ENCODE data around the gene ADAMTS2.
"Not testable (repeated sequence)": the region's sequence is repeated elsewhere in the genome, so short reads cannot be mapped to it uniquely, and the experiment has no call there.

ADAMTS2 gene

GRCh38 chr5:179326122-179326927 is 18.9 kb downstream of the ADAMTS2 start:
- no peak for DNase-seq (ENCODE audit: low read depth in 1 of 2, low spot score in 1 of 2)

GRCh38 chr5:179325296-179326031 is 19.8 kb downstream of the ADAMTS2 start:
- DNase-seq (ENCODE audit: low read depth in 1 of 2, low spot score in 1 of 2) = no peak

DNA sequence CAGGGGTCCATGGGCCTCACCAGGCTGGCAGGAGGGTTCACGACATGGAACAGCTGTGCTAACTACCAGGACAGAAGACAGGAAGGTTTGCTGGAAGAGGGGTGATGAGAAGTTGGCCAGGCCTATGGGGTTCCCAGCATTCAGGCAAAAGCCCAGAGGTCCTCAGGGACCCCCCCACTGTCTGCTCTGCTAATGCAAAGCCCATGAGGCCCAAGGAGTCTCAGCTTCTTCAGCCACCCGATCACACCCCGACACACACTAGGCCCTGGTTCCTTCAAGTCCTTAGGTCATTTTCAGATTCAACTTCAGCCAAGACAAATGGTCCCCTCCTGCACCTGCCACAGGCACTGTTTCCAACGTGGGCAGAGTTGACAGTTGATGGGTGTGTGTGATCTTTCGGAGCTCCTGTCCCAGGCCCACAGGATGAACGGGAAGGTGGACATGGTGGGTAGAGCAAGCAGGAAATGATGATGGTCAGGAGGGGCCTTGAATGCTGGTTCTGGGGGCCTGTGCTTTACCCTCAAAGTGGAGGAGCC is 20.4 kb downstream of the ADAMTS2 start:
- no peak for DNase-seq (ENCODE audit: low read depth in 1 of 2, low spot score in 1 of 2)

DNA sequence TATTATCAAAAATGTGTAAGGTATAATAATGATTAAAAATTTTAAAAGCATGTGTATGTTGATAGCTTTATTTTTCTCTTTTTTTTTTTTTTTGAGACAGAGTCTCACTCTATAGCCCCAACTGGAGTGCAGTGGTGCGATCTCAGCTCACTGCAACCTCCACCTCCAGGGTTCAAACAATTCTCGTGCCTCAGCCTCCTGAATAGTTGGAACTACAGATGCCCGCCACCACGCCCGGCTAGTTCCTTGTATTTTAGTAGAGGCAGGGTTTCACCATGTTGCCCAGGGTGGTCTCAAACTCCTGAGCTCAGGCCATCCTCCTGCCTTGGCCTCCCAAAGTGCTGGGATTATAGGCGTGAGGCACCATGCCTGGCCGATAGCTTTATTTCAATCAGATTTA is 20.9 kb downstream of the ADAMTS2 start:
- DNase-seq (ENCODE audit: low read depth in 1 of 2, low spot score in 1 of 2) = not testable (repeated sequence)

GRCh38 chr5:179323026-179323870 is 22.0 kb downstream of the ADAMTS2 start:
- no peak for DNase-seq (ENCODE audit: low read depth in 1 of 2, low spot score in 1 of 2)

DNA sequence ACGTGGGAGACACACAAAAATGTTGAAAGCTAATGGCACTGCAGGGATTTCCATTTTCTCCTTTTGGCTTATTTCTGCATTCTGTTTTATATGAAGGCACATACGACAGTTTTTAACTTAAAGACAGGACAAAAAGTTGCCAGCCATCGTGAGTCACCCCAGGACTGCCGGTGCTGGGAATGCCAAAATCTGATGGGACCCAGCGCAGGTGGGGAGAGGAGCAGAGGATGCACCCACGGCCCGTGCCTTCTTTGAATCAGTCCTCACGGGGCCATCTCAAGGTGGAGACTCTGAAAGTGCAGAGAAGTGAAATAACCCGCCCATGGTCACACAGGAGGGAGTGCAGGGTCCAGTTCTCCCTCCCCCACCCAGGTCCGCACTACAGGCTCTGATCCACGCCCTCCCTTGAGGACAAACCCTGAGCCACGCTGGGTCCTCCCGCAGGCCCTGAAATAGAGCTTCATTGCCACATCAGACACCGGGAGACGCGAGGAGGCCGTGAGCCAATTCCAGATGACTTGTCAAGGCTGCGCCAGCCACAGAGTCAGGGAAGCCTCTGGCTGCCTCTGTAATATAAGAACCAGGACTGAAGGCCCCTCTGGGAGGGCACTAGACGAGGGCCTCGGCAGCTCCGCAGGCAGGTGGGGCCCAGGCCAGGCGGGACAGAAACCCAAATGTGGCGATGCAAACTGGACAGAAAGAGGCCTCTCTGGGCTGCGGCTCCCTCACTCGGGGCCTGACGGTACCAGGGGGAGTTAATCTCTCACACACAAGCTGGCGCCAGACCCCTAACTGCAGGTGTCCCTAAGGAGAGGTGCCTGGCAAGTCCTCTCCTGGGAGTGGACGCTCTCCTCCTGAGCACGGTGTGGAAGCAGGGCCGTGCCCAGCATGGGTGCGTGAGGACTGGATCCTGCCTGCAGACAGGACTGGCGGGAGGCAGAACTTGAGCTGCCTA is 22.9 kb downstream of the ADAMTS2 start:
- no peak for DNase-seq (ENCODE audit: low read depth in 1 of 2, low spot score in 1 of 2)

- no peak for DNase-seq (ENCODE audit: low read depth in 1 of 2, low spot score in 1 of 2)
These were observed 23.9 kb downstream of the ADAMTS2 start for GRCh38 chr5:179321206-179321987.

DNA sequence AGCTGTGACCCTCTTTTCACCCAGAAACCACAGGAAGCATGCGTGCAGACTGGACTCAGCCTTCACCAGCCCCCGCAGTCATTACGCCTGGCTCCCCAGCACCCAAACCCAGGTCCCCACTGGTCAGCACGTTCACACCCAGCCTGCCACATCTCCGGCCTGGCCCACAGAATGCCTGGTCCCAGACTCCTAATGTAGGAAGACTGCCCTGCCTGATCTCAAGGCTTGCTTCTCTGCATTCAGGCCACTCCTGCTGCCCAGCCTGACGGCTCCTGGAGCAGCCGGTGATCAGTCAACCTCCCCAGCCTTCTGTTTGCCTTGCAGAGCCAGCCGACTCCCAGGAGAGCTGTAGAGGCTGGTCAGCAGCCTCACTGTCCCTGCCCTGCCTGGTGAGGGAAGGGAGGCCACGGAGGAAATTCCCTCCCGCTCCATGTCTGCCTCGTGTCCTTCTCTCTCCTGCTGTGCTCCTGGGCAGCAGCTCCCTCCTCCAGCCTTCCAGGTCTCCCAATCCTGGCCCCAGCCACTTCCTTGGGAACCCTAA is 25.4 kb downstream of the ADAMTS2 start:
- no peak for DNase-seq (ENCODE audit: low read depth in 1 of 2, low spot score in 1 of 2)

DNA sequence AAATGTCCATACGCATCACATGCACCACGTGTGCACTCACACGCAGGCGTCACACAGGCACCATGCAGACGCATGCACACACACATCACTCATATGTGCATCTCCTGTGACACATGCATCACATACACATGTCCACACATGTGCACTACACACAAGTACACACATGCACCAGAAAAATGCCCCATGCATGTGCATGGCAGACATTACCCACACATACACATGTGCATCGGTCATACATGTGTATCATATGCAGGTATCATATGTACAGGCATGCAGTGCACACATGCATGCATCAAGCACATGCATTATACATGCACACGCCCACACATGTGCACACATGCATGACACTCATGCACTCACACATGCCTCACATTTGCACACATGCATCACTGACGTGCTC is 26.1 kb downstream of the ADAMTS2 start:
- no peak for DNase-seq (ENCODE audit: low read depth in 1 of 2, low spot score in 1 of 2)

DNA sequence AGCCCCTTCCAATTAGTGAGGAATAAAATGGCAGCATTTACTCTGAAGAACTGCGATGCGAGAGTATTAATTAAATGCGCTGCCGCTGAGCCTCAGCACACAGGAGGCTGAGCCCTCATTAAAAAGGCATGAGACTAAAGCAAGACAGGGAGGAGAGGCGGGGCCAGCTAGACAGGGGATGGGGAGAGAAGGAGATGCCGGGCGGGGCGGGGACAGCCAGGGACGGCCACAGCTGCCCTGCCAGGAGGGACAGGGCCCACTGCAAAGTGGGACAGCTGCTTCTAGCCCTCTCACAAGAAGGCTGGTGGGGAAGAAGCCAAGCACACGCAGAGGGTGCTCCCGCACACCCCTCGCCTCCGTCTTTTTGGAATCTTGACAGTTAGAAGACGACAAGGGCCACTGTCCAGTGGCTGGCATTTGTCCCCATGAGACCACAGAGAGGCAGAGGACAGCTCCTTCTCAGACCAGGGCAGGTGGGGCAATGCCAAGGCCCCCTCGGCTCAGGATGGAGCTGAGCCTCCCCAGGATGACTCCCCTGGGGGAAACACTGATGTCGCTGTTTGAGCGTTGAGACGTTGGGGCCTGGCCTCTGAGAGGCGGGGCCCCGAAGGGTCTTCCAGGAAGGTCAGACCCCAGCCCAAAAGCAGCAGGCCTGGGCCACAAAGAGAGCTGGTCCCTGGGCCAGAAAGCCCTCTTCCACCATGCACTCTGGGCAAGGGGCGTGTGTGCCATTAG is 26.9 kb downstream of the ADAMTS2 start:
- no peak for DNase-seq (ENCODE audit: low read depth in 1 of 2, low spot score in 1 of 2)

- no peak for DNase-seq (ENCODE audit: low read depth in 1 of 2, low spot score in 1 of 2)
These were observed 27.6 kb downstream of the ADAMTS2 start for GRCh38 chr5:179317411-179318220.

DNA sequence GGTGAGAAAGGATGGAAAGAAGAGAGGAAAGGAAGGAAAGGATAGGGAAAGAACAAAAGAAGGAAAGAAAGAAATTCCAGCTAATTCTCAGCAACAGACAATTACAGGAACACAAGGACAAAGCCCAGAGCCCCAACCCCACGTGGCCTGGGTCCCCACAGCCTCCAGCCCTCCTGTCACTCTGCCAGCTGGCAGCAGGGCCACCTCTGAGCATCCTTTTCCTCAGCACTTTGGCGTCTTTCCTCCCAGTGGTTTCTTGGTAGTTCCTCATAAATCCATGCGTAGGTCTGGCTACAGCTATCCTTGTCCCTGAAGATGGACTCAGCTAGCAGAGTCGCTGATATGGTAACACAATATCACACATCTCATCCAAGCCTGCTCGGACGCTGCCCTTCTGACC is 28.3 kb downstream of the ADAMTS2 start:
- DNase-seq (ENCODE audit: low read depth in 1 of 2, low spot score in 1 of 2) = no peak

DNA sequence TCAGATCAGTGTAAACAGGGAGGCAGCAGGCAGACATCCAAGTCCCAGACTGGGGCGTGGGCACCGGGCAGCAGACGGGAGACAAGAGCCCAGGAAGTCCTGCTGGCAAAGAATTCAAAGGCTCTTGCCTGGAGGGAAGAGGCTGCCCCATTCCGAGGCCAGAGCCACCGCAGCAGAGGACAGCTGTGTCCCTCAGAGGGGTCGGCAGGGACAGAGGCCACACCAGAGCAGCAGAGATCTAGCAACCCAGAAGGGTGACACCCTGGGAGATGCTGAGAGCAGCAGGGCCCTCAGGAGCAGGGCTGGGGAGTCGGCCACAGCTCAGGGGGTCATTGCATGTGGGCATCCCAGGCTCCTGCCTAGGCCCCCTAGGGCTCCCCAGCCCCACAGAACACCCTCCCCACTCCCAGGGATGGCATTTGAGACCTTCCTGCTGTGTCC is 29.1 kb downstream of the ADAMTS2 start:
- DNase-seq (ENCODE audit: low read depth in 1 of 2, low spot score in 1 of 2) = no peak

DNA sequence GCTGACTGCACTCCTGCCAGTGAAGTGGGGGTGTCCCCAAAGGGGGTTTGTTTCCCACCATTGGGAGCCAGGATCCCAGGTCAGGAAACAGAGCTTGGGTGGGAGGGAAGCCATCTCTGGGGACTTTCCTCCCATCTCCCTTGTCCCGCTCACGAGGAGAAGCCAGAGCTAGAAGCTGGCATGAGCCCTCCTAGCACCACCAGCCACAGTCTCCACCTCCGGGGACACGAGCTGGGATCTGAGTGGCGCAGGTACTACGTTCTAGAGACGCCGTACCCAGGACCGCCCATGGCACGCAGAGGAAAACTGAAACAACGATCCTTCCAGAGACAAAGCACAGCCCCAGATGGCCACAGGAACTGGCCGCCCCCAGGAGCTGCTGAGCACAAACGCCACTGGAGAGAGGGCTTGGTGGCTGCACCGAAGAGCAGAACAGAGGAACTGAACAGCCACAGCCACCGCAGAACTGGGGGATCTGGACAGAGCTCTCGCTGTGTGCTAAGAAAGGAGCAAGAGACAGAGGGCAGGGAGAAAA is 29.8 kb downstream of the ADAMTS2 start:
- DNase-seq (ENCODE audit: low read depth in 1 of 2, low spot score in 1 of 2) = no peak

DNA sequence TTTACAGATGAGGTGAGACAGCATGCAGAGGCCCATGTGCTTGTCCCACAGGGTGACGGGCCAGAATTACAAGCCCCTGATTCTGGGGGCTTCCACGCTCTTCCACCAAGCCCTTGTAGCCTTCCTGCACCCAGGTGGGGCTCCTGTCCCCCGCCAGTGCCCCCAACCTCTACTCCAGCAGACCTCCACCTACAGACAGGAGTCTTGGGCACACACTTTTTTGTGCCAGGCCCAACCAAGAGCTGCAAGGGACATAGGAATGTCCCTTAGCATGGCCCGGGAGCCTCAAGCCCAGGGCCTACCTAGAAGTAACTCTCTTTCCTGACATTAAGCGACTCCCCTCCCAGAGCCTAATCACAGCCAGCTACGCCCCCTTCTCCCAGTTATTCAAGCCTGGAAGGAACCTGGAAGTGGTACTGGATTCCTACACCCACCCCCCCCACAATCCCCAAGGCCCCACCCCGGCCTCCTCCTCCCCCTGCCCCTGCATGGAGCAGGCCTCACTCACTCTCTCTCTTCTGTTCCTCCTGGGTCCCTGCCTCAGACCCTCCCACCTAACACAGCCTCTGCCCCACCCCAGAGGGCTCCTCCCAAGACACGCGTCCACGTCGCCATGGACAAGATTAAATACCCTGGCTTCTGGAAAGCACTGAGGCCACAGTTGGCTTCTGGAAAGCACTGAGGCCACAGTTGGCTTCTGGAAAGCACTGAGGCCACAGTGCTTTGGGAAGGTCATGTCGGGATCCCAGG is 30.5 kb downstream of the ADAMTS2 start:
- no peak for DNase-seq (ENCODE audit: low read depth in 1 of 2, low spot score in 1 of 2)

DNA sequence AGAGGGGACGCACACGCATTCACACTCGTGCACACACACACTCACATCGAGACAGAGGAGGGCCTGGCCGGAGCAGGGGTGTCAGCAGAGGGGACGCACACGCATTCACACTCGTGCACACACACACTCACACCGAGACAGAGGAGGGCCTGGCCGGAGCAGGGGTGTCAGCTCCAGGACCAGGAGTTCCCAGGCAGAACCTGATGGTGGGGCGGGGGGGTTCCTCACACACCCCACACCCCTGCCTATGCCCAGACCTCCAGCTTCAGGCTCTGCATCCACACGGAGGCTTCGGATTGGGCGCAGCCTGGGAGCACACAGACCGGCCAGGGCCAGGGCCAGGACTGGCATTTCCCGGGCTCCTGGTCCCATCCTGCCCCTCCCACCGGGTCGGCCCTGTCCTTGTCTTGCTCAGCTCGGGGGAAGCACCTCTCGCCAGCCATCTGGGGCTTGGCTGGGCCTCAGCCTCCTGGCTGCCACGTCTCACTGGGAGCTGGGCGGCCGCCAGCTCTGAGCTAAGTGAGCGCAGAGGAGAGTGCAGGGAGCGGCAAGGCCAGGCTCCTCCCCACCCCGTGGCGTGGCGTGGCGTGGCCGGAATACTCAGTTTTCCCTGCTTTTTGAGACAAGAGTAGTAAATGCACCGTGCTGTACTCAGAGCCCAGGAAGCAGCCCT is 31.3 kb downstream of the ADAMTS2 start:
- no peak for DNase-seq (ENCODE audit: low read depth in 1 of 2, low spot score in 1 of 2)
